Measurements from ENCODE around the gene PGM1. TPM values are rescaled to one million over a fixed set of nuclear protein-coding genes. Genes with fewer than 3 reads are reported as not detected.

Gene PGM1
- polyA plus RNA-seq, 1 of the 3 experiments (the other 2 are of a cell fraction), result 20.7 TPM

DNA sequence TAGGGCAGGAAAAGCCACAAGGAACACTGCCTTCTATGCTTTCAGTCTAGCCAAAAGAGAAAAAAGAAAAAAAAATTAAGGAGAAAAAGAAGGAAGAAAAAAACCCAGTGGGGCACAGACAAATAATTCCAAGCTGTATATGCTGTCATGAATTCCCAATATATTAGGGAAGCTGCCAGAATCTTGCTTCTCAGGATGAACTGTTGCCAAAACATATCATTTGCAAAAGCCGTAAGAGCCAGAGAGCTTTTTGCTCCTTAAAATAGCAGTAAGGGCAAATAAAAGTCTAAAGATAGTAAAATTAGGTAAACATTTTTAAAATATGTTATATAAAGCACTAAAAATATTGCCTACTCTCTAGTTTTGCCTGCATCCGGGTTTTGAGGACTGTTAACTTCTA is 52.1 kb downstream of the PGM1 start (continued):
- TF ChIP-seq, protein P1, sequence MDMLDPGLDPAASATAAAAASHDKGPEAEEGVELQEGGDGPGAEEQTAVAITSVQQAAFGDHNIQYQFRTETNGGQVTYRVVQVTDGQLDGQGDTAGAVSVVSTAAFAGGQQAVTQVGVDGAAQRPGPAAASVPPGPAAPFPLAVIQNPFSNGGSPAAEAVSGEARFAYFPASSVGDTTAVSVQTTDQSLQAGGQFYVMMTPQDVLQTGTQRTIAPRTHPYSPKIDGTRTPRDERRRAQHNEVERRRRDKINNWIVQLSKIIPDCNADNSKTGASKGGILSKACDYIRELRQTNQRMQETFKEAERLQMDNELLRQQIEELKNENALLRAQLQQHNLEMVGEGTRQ (IDR thresholded peaks at IDR 0.05; ENCODE audit: borderline replicate concordance, low read depth, low read length), result no peak
- TF ChIP-seq POLR2AphosphoS5 (IDR thresholded peaks at IDR 0.05; ENCODE audit: low read depth, low read length) (no peak), FOXM1 (IDR thresholded peaks at IDR 0.05; ENCODE audit: low read depth) (no peak), EZH2phosphoT487 (IDR thresholded peaks at IDR 0.05; ENCODE audit: borderline replicate concordance, low read depth) (no peak), YY1 (IDR thresholded peaks at IDR 0.05; ENCODE audit: low read depth) (no peak), GATA2 (CRISPR knock-in tag; IDR thresholded peaks at IDR 0.05) (no peak)

DNA sequence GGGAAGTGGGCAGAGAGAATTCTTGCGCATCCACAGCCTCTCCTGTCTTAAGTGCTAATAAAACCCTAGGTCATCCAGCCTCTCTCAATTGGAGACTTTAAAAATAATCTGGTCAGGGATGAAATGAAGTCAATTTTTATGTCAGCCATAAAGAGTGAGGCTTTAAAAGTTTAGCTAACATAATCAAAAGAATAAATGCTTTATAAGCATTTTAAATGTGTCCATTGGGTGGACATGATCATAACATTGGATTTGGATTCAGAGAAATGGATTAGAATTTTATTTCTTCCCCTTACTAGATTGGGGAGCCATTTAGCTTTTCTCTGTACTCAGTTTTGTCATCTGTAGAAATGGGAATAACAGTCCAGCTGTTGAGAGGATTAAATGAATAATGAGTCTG is 55.5 kb downstream of the PGM1 start:
- Histone ChIP-seq H3K4me2 (no peak overlapping the region), H4K20me1 (ENCODE audit: insufficient read depth) (no peaks in the 10 kb centered on the region), H3K4me3 (ENCODE audit: low read depth in 2 of 2, low read length in 1 of 2) (no peak overlapping the region), H3K27ac (ENCODE audit: low read depth in 2 of 2, low read length in 1 of 2) (no peak overlapping the region), H3K27me3 (ENCODE audit: insufficient read depth) (no peaks in the 10 kb centered on the region), H3F3A (replicated peaks; ENCODE audit: insufficient read depth) (peaks cover 11% of the 10 kb centered on the region), H3K9me3 (no peaks in the 10 kb centered on the region), H3K36me3 (replicated peaks in 1 of 2; ENCODE audit: control insufficient read depth in 1 of 2, insufficient read depth in 2 of 2, low read length in 1 of 2) (peaks cover 13 to 30% of the 10 kb centered on the region in 2 experiments), H3K79me2 (ENCODE audit: insufficient read depth) (no peaks in the 10 kb centered on the region), H2AFZ (ENCODE audit: low read depth) (no peak overlapping the region), H3K9me2 (no peaks in the 10 kb centered on the region), H3K4me1 (ENCODE audit: control insufficient read depth in 1 of 2, insufficient read depth in 2 of 2, low read depth in 1 of 2, low read length in 1 of 2) (peaks cover 5 to 14% of the 10 kb centered on the region in 2 experiments; a peak in 2 of 4 replicates), H3K9ac (no peak overlapping the region)
- ChIA-PET POLR2A (no interaction called here), CTCF (no interaction called here)
- TF ChIP-seq EP300 (IDR thresholded peaks at IDR 0.05; ENCODE audit: borderline replicate concordance in 1 of 2, low read depth in 1 of 2, low read length in 1 of 2) (no peak), EZH2phosphoT487 (IDR thresholded peaks at IDR 0.05; ENCODE audit: borderline replicate concordance, low read depth) (no peak), RXRA (IDR thresholded peaks at IDR 0.05; ENCODE audit: borderline replicate concordance, low read depth) (no peak), RCOR1 (IDR thresholded peaks at IDR 0.05; ENCODE audit: low read length) (no peak), FOXM1 (IDR thresholded peaks at IDR 0.05; ENCODE audit: low read depth) (no peak), POLR2AphosphoS5 (IDR thresholded peaks at IDR 0.05; ENCODE audit: low read depth, low read length) (no peak), FOSL2 (IDR thresholded peaks at IDR 0.05; ENCODE audit: borderline replicate concordance, low read depth) (no peak), RAD21 (IDR thresholded peaks at IDR 0.05; ENCODE audit: low read length) (no peak), ELF1 (IDR thresholded peaks at IDR 0.05) (no peak), MXI1 (IDR thresholded peaks at IDR 0.05; ENCODE audit: low read depth, low read length) (no peak), YY1 (IDR thresholded peaks at IDR 0.05; ENCODE audit: low read depth) (no peak), TEAD4 (IDR thresholded peaks at IDR 0.05; ENCODE audit: borderline replicate concordance, insufficient read depth) (no peak), SMC3 (IDR thresholded peaks at IDR 0.05; ENCODE audit: low read depth, low read length) (no peak), FOXJ3 (CRISPR knock-in tag; IDR thresholded peaks at IDR 0.05) (no peak)
- TF ChIP-seq, protein P2, sequence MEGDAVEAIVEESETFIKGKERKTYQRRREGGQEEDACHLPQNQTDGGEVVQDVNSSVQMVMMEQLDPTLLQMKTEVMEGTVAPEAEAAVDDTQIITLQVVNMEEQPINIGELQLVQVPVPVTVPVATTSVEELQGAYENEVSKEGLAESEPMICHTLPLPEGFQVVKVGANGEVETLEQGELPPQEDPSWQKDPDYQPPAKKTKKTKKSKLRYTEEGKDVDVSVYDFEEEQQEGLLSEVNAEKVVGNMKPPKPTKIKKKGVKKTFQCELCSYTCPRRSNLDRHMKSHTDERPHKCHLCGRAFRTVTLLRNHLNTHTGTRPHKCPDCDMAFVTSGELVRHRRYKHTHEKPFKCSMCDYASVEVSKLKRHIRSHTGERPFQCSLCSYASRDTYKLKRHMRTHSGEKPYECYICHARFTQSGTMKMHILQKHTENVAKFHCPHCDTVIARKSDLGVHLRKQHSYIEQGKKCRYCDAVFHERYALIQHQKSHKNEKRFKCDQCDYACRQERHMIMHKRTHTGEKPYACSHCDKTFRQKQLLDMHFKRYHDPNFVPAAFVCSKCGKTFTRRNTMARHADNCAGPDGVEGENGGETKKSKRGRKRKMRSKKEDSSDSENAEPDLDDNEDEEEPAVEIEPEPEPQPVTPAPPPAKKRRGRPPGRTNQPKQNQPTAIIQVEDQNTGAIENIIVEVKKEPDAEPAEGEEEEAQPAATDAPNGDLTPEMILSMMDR (IDR thresholded peaks at IDR 0.05), result no peak
- TF ChIP-seq, protein P3, sequence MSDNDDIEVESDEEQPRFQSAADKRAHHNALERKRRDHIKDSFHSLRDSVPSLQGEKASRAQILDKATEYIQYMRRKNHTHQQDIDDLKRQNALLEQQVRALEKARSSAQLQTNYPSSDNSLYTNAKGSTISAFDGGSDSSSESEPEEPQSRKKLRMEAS (IDR thresholded peaks at IDR 0.05; ENCODE audit: low read depth), result no peak
- TF ChIP-seq, protein P1 (IDR thresholded peaks at IDR 0.05; ENCODE audit: borderline replicate concordance, low read depth, low read length), result no peak
- DNase-seq, result no peak
- WGBS (ENCODE audit: low lambda C conversion rate), result 100% methylated on average over 1 of the region's 1 CpG
